ENCODE measurements around the gene RTL9.

RTL9 gene

DNA sequence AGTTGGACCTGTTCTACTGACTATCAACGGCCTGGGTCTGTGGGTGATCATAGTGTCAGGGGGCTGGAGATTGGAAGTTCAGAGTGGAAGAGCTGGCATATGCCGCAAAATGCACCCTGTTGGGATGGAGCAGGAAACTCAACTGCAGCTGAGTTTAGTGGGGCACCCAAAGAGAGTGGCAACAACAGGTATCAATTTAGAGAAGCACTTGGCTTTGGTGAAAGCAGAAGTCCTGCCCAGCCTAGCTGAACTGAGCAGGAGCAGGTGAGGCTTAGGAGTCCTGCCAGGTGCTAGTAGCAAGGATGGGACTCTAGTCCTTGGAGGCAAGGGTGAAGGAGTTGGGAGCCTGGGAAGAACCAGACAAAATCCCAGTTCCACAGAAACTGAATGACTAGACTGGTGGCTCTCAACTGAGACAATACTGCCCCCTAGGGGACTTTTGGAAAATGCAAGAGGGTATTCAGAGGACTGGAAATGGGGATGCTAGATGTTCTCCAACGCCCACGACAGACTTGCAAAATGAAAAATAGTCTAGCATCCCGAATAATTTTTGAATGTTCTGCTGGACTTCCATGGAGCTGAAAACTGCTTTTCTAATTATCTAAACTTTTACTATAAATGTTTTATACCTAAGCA is 49.4 kb downstream of the RTL9 start:
- Mint-ChIP-seq H3K9me3 (no peaks in the 10 kb centered on the region), H3K27me3 (no peaks in the 10 kb centered on the region), H3K4me3 (no peak overlapping the region)

More for the DNA sequence above, 49.4 kb downstream of the RTL9 start:
- Mint-ChIP-seq H3K27ac (no peak overlapping the region), H3K4me1 (ENCODE audit: low read depth) (no peaks in the 10 kb centered on the region), H3K36me3 (ENCODE audit: low read depth) (no peaks in the 10 kb centered on the region)

Data from stimulated activated naive CD8-positive, alpha-beta T cell treated with anti-CD3 and anti-CD28 coated beads, Interleukin-15, Interleukin-2, amounts not matched to agents 100 ng/mL and 50 ng/mL, for 24 hours (primary cell).